Immature natural killer cell (primary cell): Measurements from ENCODE around the gene PER2. TPM values are rescaled to one million over a fixed set of nuclear protein-coding genes. Genes with fewer than 3 reads are reported as not detected.
"Not testable (repeated sequence)": the region's sequence is repeated elsewhere in the genome, so short reads cannot be mapped to it uniquely, and the experiment has no call there.

Experiments used
- DNase-seq, 3 donors: peaks; one replicate each; pipeline ENCODE4 v3.0.0; 2022; ENCODE audit warnings: mixed read lengths in 1 of 3
- H3K27ac Mint-ChIP-seq, 6 donors: one replicate each; pipeline ENCODE4 v1.8.0; 2020; ENCODE audit warnings: mixed read lengths in 6 of 6, mild to moderate bottlenecking in 5 of 6, inconsistent platforms in 4 of 6, moderate library complexity in 3 of 6
- H3K27me3 Mint-ChIP-seq, 3 donors: one replicate each; pipeline ENCODE4 v1.8.0; 2020 to 2021; ENCODE audit warnings: low read depth in 3 of 3, mild to moderate bottlenecking in 3 of 3, mixed read lengths in 3 of 3, moderate library complexity in 3 of 3, inconsistent platforms in 1 of 3
- H3K36me3 Mint-ChIP-seq, 3 donors: one replicate each; pipeline ENCODE4 v1.8.0; 2020; ENCODE audit warnings: mixed read lengths in 3 of 3, inconsistent platforms in 2 of 3, mild to moderate bottlenecking in 2 of 3
- H3K4me1 Mint-ChIP-seq, 2 donors: one replicate each; pipeline ENCODE4 v1.8.0; 2020; ENCODE audit warnings: inconsistent platforms in 2 of 2, mild to moderate bottlenecking in 2 of 2, mixed read lengths in 2 of 2, moderate library complexity in 1 of 2
- H3K4me3 Mint-ChIP-seq, 5 donors: one replicate each; pipeline ENCODE4 v1.8.0; 2020; ENCODE audit warnings: mild to moderate bottlenecking in 5 of 5, mixed read lengths in 5 of 5, inconsistent platforms in 3 of 5, moderate library complexity in 3 of 5
- H3K9me3 Mint-ChIP-seq, 6 donors: one replicate each; pipeline ENCODE4 v1.8.0; 2020; ENCODE audit warnings: mild to moderate bottlenecking in 6 of 6, mixed read lengths in 6 of 6, inconsistent platforms in 4 of 6, moderate library complexity in 3 of 6
- polyA plus RNA-seq, 3 donors: library from polyadenylated mRNA; unstranded; fragments of 300-500 nt; fragmentation: Illumina TruSeq; gene quantifications; one replicate each; pipeline ENCODE4 v1.2.3, GENCODE V29; 2021

Gene PER2
- polyA plus RNA-seq, 3 donors from 2014 or later = 1.0 to 8.5 (median 7.2) TPM

- peaks cover 15 to 27% of the 10 kb centered on the region in 2 donors for H3K4me1 Mint-ChIP-seq
- H3K27ac Mint-ChIP-seq = no peak overlapping the region
- H3K9me3 Mint-ChIP-seq = no peaks in the 10 kb centered on the region
- H3K36me3 Mint-ChIP-seq = peaks cover 4 to 20% (median 14%) of the 10 kb centered on the region in 3 donors
- peaks cover 0 to 7% (median 0%) of the 10 kb centered on the region in 3 donors for H3K27me3 Mint-ChIP-seq
- no peak overlapping the region for H3K4me3 Mint-ChIP-seq
- DNase-seq = no peak
These were observed 10.7 kb downstream of the PER2 start for GRCh38 chr2:238277695-238278094.

- Mint-ChIP-seq H3K36me3 (peaks cover 8 to 37% (median 33%) of the 10 kb centered on the region in 3 donors), H3K4me1 (no peaks in the 10 kb centered on the region), H3K27ac (peak overlapping the region in 1 of 6 donors; percentile 40), H3K9me3 (no peaks in the 10 kb centered on the region), H3K27me3 (peaks cover 0 to 8% (median 0%) of the 10 kb centered on the region in 3 donors), H3K4me3 (no peak overlapping the region)
- no peak for DNase-seq
These were observed 14.1 kb downstream of the PER2 start for GRCh38 chr2:238274152-238274865.

- not testable (repeated sequence) for DNase-seq, H3K27me3 Mint-ChIP-seq, H3K4me1 Mint-ChIP-seq, H3K27ac Mint-ChIP-seq, H3K4me3 Mint-ChIP-seq, H3K9me3 Mint-ChIP-seq
- H3K36me3 Mint-ChIP-seq = peaks cover 8 to 40% (median 33%) of the 10 kb centered on the region in 3 donors
These were observed 15.0 kb downstream of the PER2 start for GRCh38 chr2:238273433-238273832.

- H3K27me3 Mint-ChIP-seq = peaks cover 0 to 2% (median 2%) of the 10 kb centered on the region in 3 donors
- H3K4me1 Mint-ChIP-seq = no peaks in the 10 kb centered on the region
- no peak overlapping the region for H3K27ac Mint-ChIP-seq
- H3K9me3 Mint-ChIP-seq = no peaks in the 10 kb centered on the region
- DNase-seq = no peak
- H3K36me3 Mint-ChIP-seq = peaks cover 14 to 44% (median 36%) of the 10 kb centered on the region in 3 donors
- H3K4me3 Mint-ChIP-seq = no peak overlapping the region
These were observed 16.3 kb downstream of the PER2 start for GRCh38 chr2:238272156-238272555.

GRCh38 chr2:238271686-238272085, 16.7 kb downstream of the PER2 start:
- not testable (repeated sequence) for H3K4me3 Mint-ChIP-seq, DNase-seq, H3K9me3 Mint-ChIP-seq, H3K4me1 Mint-ChIP-seq, H3K27me3 Mint-ChIP-seq
- peak overlapping the region in 1 of 6 donors; percentile 38 for H3K27ac Mint-ChIP-seq
- H3K36me3 Mint-ChIP-seq = peaks cover 16 to 43% (median 38%) of the 10 kb centered on the region in 3 donors

- Mint-ChIP-seq H3K4me1 (no peaks in the 10 kb centered on the region), H3K27me3 (peaks cover 0 to 3% (median 2%) of the 10 kb centered on the region in 3 donors), H3K36me3 (peaks cover 12 to 40% (median 33%) of the 10 kb centered on the region in 3 donors), H3K27ac (peak overlapping the region in 1 of 6 donors; percentile 38), H3K9me3 (no peaks in the 10 kb centered on the region), H3K4me3 (no peak overlapping the region)
- no peak for DNase-seq
These were observed 17.3 kb downstream of the PER2 start for GRCh38 chr2:238271061-238271554.

- Mint-ChIP-seq H3K4me3 (no peak overlapping the region), H3K4me1 (no peaks in the 10 kb centered on the region), H3K27ac (no peak overlapping the region), H3K27me3 (peaks cover 0 to 3% (median 2%) of the 10 kb centered on the region in 3 donors), H3K9me3 (no peaks in the 10 kb centered on the region), H3K36me3 (peaks cover 12 to 40% (median 33%) of the 10 kb centered on the region in 3 donors)
- no peak for DNase-seq
These were observed 17.8 kb downstream of the PER2 start for GRCh38 chr2:238270606-238271005.

GRCh38 chr2:238269741-238270140, 18.7 kb downstream of the PER2 start:
- no peak overlapping the region for H3K4me3 Mint-ChIP-seq
- DNase-seq = no peak
- no peaks in the 10 kb centered on the region for H3K9me3 Mint-ChIP-seq
- peak overlapping the region in 1 of 6 donors; percentile 77 for H3K27ac Mint-ChIP-seq
- no peaks in the 10 kb centered on the region for H3K4me1 Mint-ChIP-seq
- peaks cover 12 to 33% (median 30%) of the 10 kb centered on the region in 3 donors for H3K36me3 Mint-ChIP-seq
- H3K27me3 Mint-ChIP-seq = peaks cover 0 to 3% (median 2%) of the 10 kb centered on the region in 3 donors

GRCh38 chr2:238267884-238268680, 20.3 kb downstream of the PER2 start:
- H3K9me3 Mint-ChIP-seq = no peaks in the 10 kb centered on the region
- H3K36me3 Mint-ChIP-seq = peaks cover 15 to 36% (median 28%) of the 10 kb centered on the region in 3 donors
- H3K27ac Mint-ChIP-seq = no peak overlapping the region
- peaks cover 0 to 3% (median 2%) of the 10 kb centered on the region in 3 donors for H3K27me3 Mint-ChIP-seq
- H3K4me3 Mint-ChIP-seq = no peak overlapping the region
- H3K4me1 Mint-ChIP-seq = peaks cover 5 to 7% of the 10 kb centered on the region in 2 donors
- DNase-seq = no peak

GRCh38 chr2:238267341-238267710, 21.1 kb downstream of the PER2 start:
- peak overlapping the region in 1 of 6 donors; percentile 35 for H3K27ac Mint-ChIP-seq
- peaks cover 5 to 7% of the 10 kb centered on the region in 2 donors for H3K4me1 Mint-ChIP-seq
- H3K36me3 Mint-ChIP-seq = peaks cover 15 to 34% (median 22%) of the 10 kb centered on the region in 3 donors
- H3K4me3 Mint-ChIP-seq = no peak overlapping the region
- no peak for DNase-seq
- no peaks in the 10 kb centered on the region for H3K9me3 Mint-ChIP-seq
- H3K27me3 Mint-ChIP-seq = peaks cover 0 to 3% (median 2%) of the 10 kb centered on the region in 3 donors

GRCh38 chr2:238265605-238266004, 22.8 kb downstream of the PER2 start:
- no peak for DNase-seq
- H3K4me1 Mint-ChIP-seq = peaks cover 5 to 7% of the 10 kb centered on the region in 2 donors
- no peak overlapping the region for H3K4me3 Mint-ChIP-seq
- H3K9me3 Mint-ChIP-seq = no peaks in the 10 kb centered on the region
- peaks cover 0 to 2% (median 1%) of the 10 kb centered on the region in 3 donors for H3K27me3 Mint-ChIP-seq
- H3K27ac Mint-ChIP-seq = no peak overlapping the region
- H3K36me3 Mint-ChIP-seq = peaks cover 11 to 23% (median 14%) of the 10 kb centered on the region in 3 donors

GRCh38 chr2:238264072-238264460, 24.3 kb downstream of the PER2 start:
- no peak for DNase-seq
- Mint-ChIP-seq H3K9me3 (no peaks in the 10 kb centered on the region), H3K27me3 (peaks cover 0 to 2% (median 1%) of the 10 kb centered on the region in 3 donors), H3K36me3 (peaks cover 5 to 26% (median 18%) of the 10 kb centered on the region in 3 donors), H3K27ac (no peak overlapping the region), H3K4me3 (no peak overlapping the region), H3K4me1 (peaks cover 5 to 7% of the 10 kb centered on the region in 2 donors)

- peaks cover 0 to 2% (median 1%) of the 10 kb centered on the region in 3 donors for H3K27me3 Mint-ChIP-seq
- H3K4me3 Mint-ChIP-seq = no peak overlapping the region
- no peaks in the 10 kb centered on the region for H3K9me3 Mint-ChIP-seq
- H3K4me1 Mint-ChIP-seq = peaks cover 5 to 7% of the 10 kb centered on the region in 2 donors
- peaks cover 5 to 23% (median 18%) of the 10 kb centered on the region in 3 donors for H3K36me3 Mint-ChIP-seq
- DNase-seq = peak; percentile 69 to 72 (median 70)
- peak overlapping the region in 3 of 6 donors; percentile 20 to 63 (median 31) for H3K27ac Mint-ChIP-seq
These were observed 25.0 kb downstream of the PER2 start for GRCh38 chr2:238263204-238264071.
